ENCODE data around the gene THY1. TPM values are rescaled to one million over a fixed set of nuclear protein-coding genes. Genes with fewer than 3 reads are reported as not detected.
A peak's percentile ranks its signal among the peaks of the same experiment; 100 is the strongest.
"Not testable (repeated sequence)": the region's sequence is repeated elsewhere in the genome, so short reads cannot be mapped to it uniquely, and the experiment has no call there.

The THY1 gene
- total RNA-seq, 1 donor from 2014 or later: 23.6 TPM

GRCh38 chr11:119389611-119390254 lies 33.2 kb downstream of the THY1 start:
- DNase-seq (ENCODE audit: extremely low read depth, low read depth, low spot score): no peak

- DNase-seq (ENCODE audit: extremely low read depth, low read depth, low spot score): no peak
These were observed 34.9 kb downstream of the THY1 start for GRCh38 chr11:119388103-119388502.

- DNase-seq (ENCODE audit: extremely low read depth, low read depth, low spot score): no peak
These were observed 38.6 kb downstream of the THY1 start for GRCh38 chr11:119384332-119384731.

GRCh38 chr11:119382513-119382912 lies 40.5 kb downstream of the THY1 start:
- DNase-seq (ENCODE audit: extremely low read depth, low read depth, low spot score): not testable (repeated sequence)

GRCh38 chr11:119382101-119382500 lies 40.9 kb downstream of the THY1 start:
- no peak for DNase-seq (ENCODE audit: extremely low read depth, low read depth, low spot score)

GRCh38 chr11:119381181-119381988 lies 41.6 kb downstream of the THY1 start, which contains the start of gene USP2:
Gene USP2, minus strand, starts transcription at chr11:119381690. Its CDS starts 8,210 bp downstream, at chr11:119373480.
- DNase-seq (ENCODE audit: extremely low read depth, low read depth, low spot score): peak; percentile 58

- no peak for DNase-seq (ENCODE audit: extremely low read depth, low read depth, low spot score)
These were observed 42.2 kb downstream of the THY1 start for GRCh38 chr11:119380827-119381180.

- no peak for DNase-seq (ENCODE audit: extremely low read depth, low read depth, low spot score)
These were observed 42.7 kb downstream of the THY1 start for GRCh38 chr11:119380160-119380826.

- DNase-seq (ENCODE audit: extremely low read depth, low read depth, low spot score): no peak
These were observed 44.0 kb downstream of the THY1 start for GRCh38 chr11:119378851-119379465.

- DNase-seq (ENCODE audit: extremely low read depth, low read depth, low spot score): no peak
These were observed 44.9 kb downstream of the THY1 start for GRCh38 chr11:119377961-119378667.

GRCh38 chr11:119377112-119377901 lies 45.7 kb downstream of the THY1 start:
- no peak for DNase-seq (ENCODE audit: extremely low read depth, low read depth, low spot score)

- DNase-seq (ENCODE audit: extremely low read depth, low read depth, low spot score): no peak
These were observed 46.6 kb downstream of the THY1 start for GRCh38 chr11:119376197-119376847.

- no peak for DNase-seq (ENCODE audit: extremely low read depth, low read depth, low spot score)
These were observed 47.4 kb downstream of the THY1 start for GRCh38 chr11:119375337-119376196.

GRCh38 chr11:119374632-119375336 lies 48.2 kb downstream of the THY1 start:
- no peak for DNase-seq (ENCODE audit: extremely low read depth, low read depth, low spot score)

- DNase-seq (ENCODE audit: extremely low read depth, low read depth, low spot score): peak; percentile 29
These were observed 48.9 kb downstream of the THY1 start for GRCh38 chr11:119373921-119374631.

GRCh38 chr11:119373059-119373920 lies 49.7 kb downstream of the THY1 start:
- DNase-seq (ENCODE audit: extremely low read depth, low read depth, low spot score): no peak
